DOHH2 (cell line): ENCODE measurements around the gene TRIOBP.

Experiments used
- CTCF ChIP-seq: fragments of 200-600 bp; sonication (generic); IDR thresholded peaks from one replicate; pipeline ENCODE4 v1.5.1; 2014; ENCODE audit warnings: antibody characterized with exemption, mild to moderate bottlenecking, low read depth, low read length; ENCODE audit not compliant: poor library complexity, severe bottlenecking
- EZH2phosphoT487 ChIP-seq: fragments of 200-600 bp; sonication (generic); IDR thresholded peaks from 2 replicates; pipeline ENCODE4 v1.6.1; 2017; ENCODE audit warnings: borderline replicate concordance, mild to moderate bottlenecking, antibody characterized with exemption, low read length, moderate library complexity, mixed read lengths

- no peak for TF ChIP-seq CTCF
- TF ChIP-seq EZH2phosphoT487: no peak
Measured at GRCh38 chr22:37778370-37779009, 81.6 kb downstream of the TRIOBP start.
